Measurements from ENCODE around the gene OR4D2.

Gene OR4D2

GRCh38 chr17:58174871-58175270, 8.1 kb downstream of the OR4D2 start:
- no peak overlapping the region for H3K9ac ChIP-seq (ENCODE audit: low read depth, low read length)
- peaks cover 14% of the 10 kb centered on the region for H3K27me3 ChIP-seq (ENCODE audit: insufficient read depth, low read length)
- H3K27ac ChIP-seq (ENCODE audit: low read depth, low read length) = no peak overlapping the region
- no peak overlapping the region for H3K4me3 ChIP-seq (ENCODE audit: low read length)
- no peaks in the 10 kb centered on the region for H3K9me3 ChIP-seq (ENCODE audit: insufficient read depth, low read depth, low read length)
- WGBS = 63% methylated on average over 2 of the region's 3 CpGs
- H3K36me3 ChIP-seq (ENCODE audit: insufficient read depth, low read length) = no peaks in the 10 kb centered on the region
- H3K4me1 ChIP-seq (ENCODE audit: insufficient read depth, low read length) = no peaks in the 10 kb centered on the region

GRCh38 chr17:58176200-58176599, 9.4 kb downstream of the OR4D2 start:
- peaks cover 5% of the 10 kb centered on the region; the same call in 1 of the 2 replicates for H3K27me3 ChIP-seq (ENCODE audit: insufficient read depth, low read length)
- H3K36me3 ChIP-seq (ENCODE audit: insufficient read depth, low read length) = no peaks in the 10 kb centered on the region
- WGBS = 51% methylated on average over 6 of the region's 7 CpGs
- H3K9ac ChIP-seq (ENCODE audit: low read depth, low read length) = no peak overlapping the region
- H3K9me3 ChIP-seq (ENCODE audit: insufficient read depth, low read depth, low read length) = no peaks in the 10 kb centered on the region
- H3K4me3 ChIP-seq (ENCODE audit: low read length) = no peak overlapping the region
- H3K27ac ChIP-seq (ENCODE audit: low read depth, low read length) = no peak overlapping the region
- no peaks in the 10 kb centered on the region for H3K4me1 ChIP-seq (ENCODE audit: insufficient read depth, low read length)

- Histone ChIP-seq H3K9ac (ENCODE audit: low read depth, low read length) (no peak overlapping the region), H3K27ac (ENCODE audit: low read depth, low read length) (no peak overlapping the region), H3K36me3 (ENCODE audit: insufficient read depth, low read length) (no peaks in the 10 kb centered on the region), H3K27me3 (ENCODE audit: insufficient read depth, low read length) (no peaks in the 10 kb centered on the region), H3K4me1 (ENCODE audit: insufficient read depth, low read length) (peaks cover 8% of the 10 kb centered on the region; the same call in 1 of the 2 replicates), H3K9me3 (ENCODE audit: insufficient read depth, low read depth, low read length) (no peaks in the 10 kb centered on the region), H3K4me3 (ENCODE audit: low read length) (no peak overlapping the region)
- 88% methylated on average over 3 of the region's 4 CpGs for WGBS
Observed at GRCh38 chr17:58181796-58182195, 15.0 kb downstream of the OR4D2 start.

GRCh38 chr17:58183514-58183913, 16.7 kb downstream of the OR4D2 start:
- H3K4me1 ChIP-seq (ENCODE audit: insufficient read depth, low read length) = peaks cover 8% of the 10 kb centered on the region; the same call in 1 of the 2 replicates
- 90% methylated on average over 4 of the region's 4 CpGs for WGBS
- no peaks in the 10 kb centered on the region for H3K36me3 ChIP-seq (ENCODE audit: insufficient read depth, low read length)
- no peak overlapping the region for H3K27ac ChIP-seq (ENCODE audit: low read depth, low read length)
- no peak overlapping the region for H3K4me3 ChIP-seq (ENCODE audit: low read length)
- H3K9ac ChIP-seq (ENCODE audit: low read depth, low read length) = no peak overlapping the region
- H3K9me3 ChIP-seq (ENCODE audit: insufficient read depth, low read depth, low read length) = no peaks in the 10 kb centered on the region
- H3K27me3 ChIP-seq (ENCODE audit: insufficient read depth, low read length) = peaks cover 4% of the 10 kb centered on the region; the same call in 1 of the 2 replicates

GRCh38 chr17:58184308-58184985, 17.7 kb downstream of the OR4D2 start:
- peaks cover 4% of the 10 kb centered on the region; the same call in 1 of the 2 replicates for H3K27me3 ChIP-seq (ENCODE audit: insufficient read depth, low read length)
- WGBS = 68% methylated on average over 10 of the region's 10 CpGs

GRCh38 chr17:58184986-58185761, 18.4 kb downstream of the OR4D2 start:
- H3K4me1 ChIP-seq (ENCODE audit: insufficient read depth, low read length) = peaks cover 8% of the 10 kb centered on the region; the same call in 1 of the 2 replicates
- no peak overlapping the region for H3K4me3 ChIP-seq (ENCODE audit: low read length)
- no peaks in the 10 kb centered on the region for H3K9me3 ChIP-seq (ENCODE audit: insufficient read depth, low read depth, low read length)
- no peak overlapping the region for H3K27ac ChIP-seq (ENCODE audit: low read depth, low read length)
- no peak overlapping the region for H3K9ac ChIP-seq (ENCODE audit: low read depth, low read length)
- no peaks in the 10 kb centered on the region for H3K36me3 ChIP-seq (ENCODE audit: insufficient read depth, low read length)
- H3K27me3 ChIP-seq (ENCODE audit: insufficient read depth, low read length) = peaks cover 4% of the 10 kb centered on the region; the same call in 1 of the 2 replicates
- 90% methylated on average over 8 of the region's 8 CpGs for WGBS

More at GRCh38 chr17:58184308-58184985, 17.7 kb downstream of the OR4D2 start:
- H3K36me3 ChIP-seq (ENCODE audit: insufficient read depth, low read length) = no peaks in the 10 kb centered on the region
- no peaks in the 10 kb centered on the region for H3K9me3 ChIP-seq (ENCODE audit: insufficient read depth, low read depth, low read length)
- H3K9ac ChIP-seq (ENCODE audit: low read depth, low read length) = no peak overlapping the region
- 0 out of 2 replicates have a peak overlapping the region, but pooled peaks have one; percentile 25 for H3K27ac ChIP-seq (ENCODE audit: low read depth, low read length)
- H3K4me3 ChIP-seq (ENCODE audit: low read length) = no peak overlapping the region
- peaks cover 8% of the 10 kb centered on the region; the same call in 1 of the 2 replicates for H3K4me1 ChIP-seq (ENCODE audit: insufficient read depth, low read length)

GRCh38 chr17:58186591-58186990, 19.8 kb downstream of the OR4D2 start:
- Histone ChIP-seq H3K4me1 (ENCODE audit: insufficient read depth, low read length) (peaks cover 11% of the 10 kb centered on the region; the same call in 1 of the 2 replicates), H3K9ac (ENCODE audit: low read depth, low read length) (no peak overlapping the region), H3K27ac (ENCODE audit: low read depth, low read length) (no peak overlapping the region), H3K36me3 (ENCODE audit: insufficient read depth, low read length) (no peaks in the 10 kb centered on the region), H3K4me3 (ENCODE audit: low read length) (no peak overlapping the region), H3K9me3 (ENCODE audit: insufficient read depth, low read depth, low read length) (no peaks in the 10 kb centered on the region), H3K27me3 (ENCODE audit: insufficient read depth, low read length) (peaks cover 4% of the 10 kb centered on the region; the same call in 1 of the 2 replicates)
- WGBS = 85% methylated on average over 4 of the region's 4 CpGs

GRCh38 chr17:58187063-58187462, 20.3 kb downstream of the OR4D2 start:
- H3K27me3 ChIP-seq (ENCODE audit: insufficient read depth, low read length) = peaks cover 4% of the 10 kb centered on the region; the same call in 1 of the 2 replicates
- 91% methylated on average over 6 of the region's 6 CpGs for WGBS
- H3K36me3 ChIP-seq (ENCODE audit: insufficient read depth, low read length) = no peaks in the 10 kb centered on the region
- no peak overlapping the region for H3K9ac ChIP-seq (ENCODE audit: low read depth, low read length)
- H3K27ac ChIP-seq (ENCODE audit: low read depth, low read length) = no peak overlapping the region
- H3K9me3 ChIP-seq (ENCODE audit: insufficient read depth, low read depth, low read length) = no peaks in the 10 kb centered on the region
- no peak overlapping the region for H3K4me3 ChIP-seq (ENCODE audit: low read length)
- H3K4me1 ChIP-seq (ENCODE audit: insufficient read depth, low read length) = peaks cover 11% of the 10 kb centered on the region; the same call in 1 of the 2 replicates

- Histone ChIP-seq H3K27ac (ENCODE audit: low read depth, low read length) (no peak overlapping the region), H3K27me3 (ENCODE audit: insufficient read depth, low read length) (peaks cover 4% of the 10 kb centered on the region; the same call in 1 of the 2 replicates), H3K4me1 (ENCODE audit: insufficient read depth, low read length) (peaks cover 11% of the 10 kb centered on the region; the same call in 1 of the 2 replicates), H3K9me3 (ENCODE audit: insufficient read depth, low read depth, low read length) (no peaks in the 10 kb centered on the region), H3K36me3 (ENCODE audit: insufficient read depth, low read length) (no peaks in the 10 kb centered on the region), H3K4me3 (ENCODE audit: low read length) (no peak overlapping the region), H3K9ac (ENCODE audit: low read depth, low read length) (no peak overlapping the region)
- WGBS = 65% methylated on average over 7 of the region's 7 CpGs
Observed at GRCh38 chr17:58187675-58188074, 20.9 kb downstream of the OR4D2 start.

GRCh38 chr17:58189436-58190146, 22.8 kb downstream of the OR4D2 start:
- Histone ChIP-seq H3K9ac (ENCODE audit: low read depth, low read length) (no peak overlapping the region), H3K9me3 (ENCODE audit: insufficient read depth, low read depth, low read length) (no peaks in the 10 kb centered on the region), H3K4me3 (ENCODE audit: low read length) (no peak overlapping the region), H3K27me3 (ENCODE audit: insufficient read depth, low read length) (peaks cover 4% of the 10 kb centered on the region; the same call in 1 of the 2 replicates), H3K27ac (ENCODE audit: low read depth, low read length) (no peak overlapping the region), H3K4me1 (ENCODE audit: insufficient read depth, low read length) (peaks cover 6% of the 10 kb centered on the region; the same call in 1 of the 2 replicates), H3K36me3 (ENCODE audit: insufficient read depth, low read length) (no peaks in the 10 kb centered on the region)
- WGBS = 82% methylated on average over 11 of the region's 11 CpGs

Data from HUES64 (cell line).